Spinal cord (tissue), 10 donors: Measurements from ENCODE around the gene GABRR1. TPM values are rescaled to one million over a fixed set of nuclear protein-coding genes. Genes with fewer than 3 reads are reported as not detected.
"Not testable (repeated sequence)": the region's sequence is repeated elsewhere in the genome, so short reads cannot be mapped to it uniquely, and the experiment has no call there.

Experiments used
- DNase-seq, 6 donors: peaks; one replicate each; pipeline versions ENCODE4 v3.0.0 to v3.0.0-alpha.2; 2013 to 2015; ENCODE audit warnings: low spot score in 6 of 6, low read depth in 4 of 6
- H3K27ac ChIP-seq: one replicate; pipeline ENCODE4 v1.5.1; 2013; ENCODE audit warnings: low read depth, low read length, control low read depth
- H3K27me3 ChIP-seq: one replicate; pipeline ENCODE4 v1.6.1; 2013; ENCODE audit warnings: low read length; ENCODE audit not compliant: control insufficient read depth, insufficient read depth
- H3K36me3 ChIP-seq: one replicate; pipeline ENCODE4 v1.6.1; 2013; ENCODE audit warnings: low read length; ENCODE audit not compliant: control insufficient read depth, insufficient read depth
- H3K4me1 ChIP-seq: one replicate; pipeline ENCODE4 v1.6.1; 2013; ENCODE audit warnings: low read length; ENCODE audit not compliant: control insufficient read depth, insufficient read depth
- H3K4me3 ChIP-seq: one replicate; pipeline ENCODE4 v1.5.1; 2013; ENCODE audit warnings: low read depth, low read length, control low read depth
- H3K9me3 ChIP-seq: one replicate; pipeline ENCODE4 v1.6.1; 2013; ENCODE audit warnings: low read length; ENCODE audit not compliant: control insufficient read depth, insufficient read depth
- WGBS: methylation state at CpG from one replicate; pipeline ENCODE4 v1.1.5; 2013; ENCODE audit warnings: missing lambda C conversion rate; ENCODE audit not compliant: insufficient coverage; 5-methylcytosine and 5-hydroxymethylcytosine counted together
- polyA plus RNA-seq, 2 donors: library from polyadenylated mRNA; unstranded; fragments of 120-200 nt; gene quantifications; one replicate each; pipeline ENCODE4 v1.2.1, GENCODE V29; 2013; ENCODE audit not compliant: insufficient read length in 2 of 2
- total RNA-seq, 2 donors: library from RNA; depleted of rRNA in 1 of 2; stranded (reverse); fragments of 120-200 nt in 1 of 2; fragments of >200 nt in 1 of 2; gene quantifications; one replicate each; pipeline versions ENCODE4 v1.2.3 to v1.2.4, GENCODE V29; 2013 to 2014
- donor health status: healthy.

Gene GABRR1
- total and polyA plus RNA-seq, 4 donors, result 0.20 to 0.35 (median 0.29) TPM; not detected in 1

GRCh38 chr6:89133981-89134380 lies 83.2 kb downstream of the GABRR1 start:
- no peaks in the 10 kb centered on the region for H3K4me1 ChIP-seq
- 73% methylated on average over 7 of the region's 9 CpGs for WGBS
- no peaks in the 10 kb centered on the region for H3K27me3 ChIP-seq

DNA sequence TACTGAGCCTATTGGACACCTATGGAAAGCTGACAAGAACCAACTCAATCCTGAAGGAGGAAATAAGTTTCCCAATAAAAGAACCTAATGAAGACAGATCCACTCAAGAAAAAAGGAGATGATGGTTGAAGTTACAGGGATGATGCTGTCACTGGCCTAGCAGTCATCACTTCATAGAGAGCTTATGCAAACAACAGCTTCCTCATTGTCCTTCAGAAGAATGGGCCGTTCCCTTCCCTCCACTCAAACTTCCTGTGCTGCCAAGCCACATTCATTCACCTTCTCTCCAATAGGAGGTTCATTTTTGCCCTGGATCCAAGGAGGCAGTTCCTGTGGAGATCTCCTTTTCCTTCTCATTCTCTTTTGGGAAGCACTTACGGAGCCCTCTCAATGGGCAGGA lies 85.1 kb downstream of the GABRR1 start:
- Histone ChIP-seq H3K4me1 (no peaks in the 10 kb centered on the region), H3K4me3 (no peak overlapping the region), H3K27me3 (no peaks in the 10 kb centered on the region), H3K36me3 (no peaks in the 10 kb centered on the region), H3K9me3 (peaks cover 2% of the 10 kb centered on the region), H3K27ac (no peak overlapping the region)
- no CpG with 5 or more reads among the region's 2 CpGs for WGBS
- DNase-seq, result no peak

More at GRCh38 chr6:89133981-89134380, 83.2 kb downstream of the GABRR1 start:
- Histone ChIP-seq H3K36me3 (no peaks in the 10 kb centered on the region), H3K4me3 (no peak overlapping the region), H3K27ac (no peak overlapping the region), H3K9me3 (no peaks in the 10 kb centered on the region)
- DNase-seq, result no peak

GRCh38 chr6:89131599-89131998 lies 85.6 kb downstream of the GABRR1 start:
- no peak overlapping the region for H3K4me3 ChIP-seq
- WGBS, result 100% methylated on average over 2 of the region's 3 CpGs

DNA sequence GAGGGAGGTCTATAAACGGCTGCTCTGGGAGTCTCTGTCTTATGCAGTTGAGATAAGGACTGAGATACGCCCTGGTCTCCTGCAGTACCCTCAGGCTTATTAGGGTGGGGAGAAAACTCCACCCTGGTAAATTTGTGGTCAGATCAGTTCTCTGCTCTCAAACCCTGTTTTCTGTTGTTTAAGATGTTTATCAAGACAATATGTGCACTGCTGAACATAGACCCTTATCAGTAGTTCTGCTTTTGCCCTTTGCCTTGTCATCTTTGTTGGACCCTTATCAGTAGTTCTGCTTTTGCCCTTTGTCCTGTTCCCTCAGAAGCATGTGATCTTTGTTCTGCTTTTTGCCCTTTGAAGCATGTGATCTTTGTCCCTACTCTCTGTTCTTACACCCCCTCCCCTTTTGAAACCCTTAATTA lies 88.9 kb downstream of the GABRR1 start:
- H3K36me3 ChIP-seq, H3K27ac ChIP-seq, H3K9me3 ChIP-seq, DNase-seq, H3K27me3 ChIP-seq, H3K4me3 ChIP-seq, H3K4me1 ChIP-seq: not testable (repeated sequence)
- WGBS, result 100% methylated on average over 2 of the region's 2 CpGs

More at GRCh38 chr6:89131599-89131998, 85.6 kb downstream of the GABRR1 start:
- no peaks in the 10 kb centered on the region for H3K27me3 ChIP-seq
- H3K36me3 ChIP-seq, result no peaks in the 10 kb centered on the region
- DNase-seq, result no peak
- H3K9me3 ChIP-seq, result peaks cover 2% of the 10 kb centered on the region
- no peak overlapping the region for H3K27ac ChIP-seq
- no peaks in the 10 kb centered on the region for H3K4me1 ChIP-seq

Other genes starting within 250 kb of the GABRR1 start
- 100 to 1,000 TPM; 101 to 121 TPM for gene PNRC1, start 136.6 kb downstream of the GABRR1 start, total RNA-seq
- gene PNRC1, start 136.6 kb downstream of the GABRR1 start, polyA plus RNA-seq, result 10 to 100 TPM; 71.0 to 80.4 TPM
- 10 to 100 TPM; 12.1 to 28.2 TPM for gene SRSF12, start 99.3 kb downstream of the GABRR1 start, total RNA-seq
- 10 to 100 TPM; 26.7 to 27.8 TPM for gene SRSF12, start 99.3 kb downstream of the GABRR1 start, polyA plus RNA-seq
- gene PM20D2, start 71.3 kb downstream of the GABRR1 start, total RNA-seq, result 10 to 100 TPM; 12.3 to 20.9 TPM
- 10 to 100 TPM; 16.5 to 16.8 TPM for gene PM20D2, start 71.3 kb downstream of the GABRR1 start, polyA plus RNA-seq
- under 1 TPM; 0.39 to 0.89 TPM for gene GABRR2, start 97.9 kb upstream of the GABRR1 start, total RNA-seq
- gene GABRR2, start 97.9 kb upstream of the GABRR1 start, polyA plus RNA-seq, result under 1 TPM; 0.40 to 0.72 TPM
- gene UBE2J1, start 135.4 kb upstream of the GABRR1 start, total RNA-seq, result 10 to 100 TPM; 38.1 to 48.5 TPM
- gene UBE2J1, start 135.4 kb upstream of the GABRR1 start, polyA plus RNA-seq, result 10 to 100 TPM; 52.6 to 66.0 TPM
- gene RRAGD, start 194.9 kb upstream of the GABRR1 start, total RNA-seq, result 10 to 100 TPM; 44.6 to 58.3 TPM
- gene RRAGD, start 194.9 kb upstream of the GABRR1 start, polyA plus RNA-seq, result 10 to 100 TPM; 49.1 to 86.3 TPM
- 10 to 100 TPM; 44.5 to 48.6 TPM for gene ANKRD6, start 215.8 kb upstream of the GABRR1 start, total RNA-seq
- gene ANKRD6, start 215.8 kb upstream of the GABRR1 start, polyA plus RNA-seq, result 10 to 100 TPM; 57.2 to 68.3 TPM